ENCODE results near the gene ST6GALNAC1. TPM values are rescaled to one million over a fixed set of nuclear protein-coding genes. Genes with fewer than 3 reads are reported as not detected.

The ST6GALNAC1 gene
- total RNA-seq, 2 donors from 2014 or later, result 8.4 to 27.2 TPM

- intact Hi-C loops (cut with DNase I), result no loop called here
- Histone ChIP-seq H3K36me3 (no peaks in the 10 kb centered on the region), H3K27ac (no peak overlapping the region), H3K27me3 (replicated peaks; ENCODE audit: insufficient read depth) (no peaks in the 10 kb centered on the region), H3K9me3 (no peaks in the 10 kb centered on the region), H3K4me3 (no peak overlapping the region), H3K4me1 (replicated peaks) (peaks cover 3% of the 10 kb centered on the region)
- TF ChIP-seq POLR2AphosphoS5 (IDR thresholded peaks at IDR 0.05), result no peak
- TF ChIP-seq, protein P1, sequence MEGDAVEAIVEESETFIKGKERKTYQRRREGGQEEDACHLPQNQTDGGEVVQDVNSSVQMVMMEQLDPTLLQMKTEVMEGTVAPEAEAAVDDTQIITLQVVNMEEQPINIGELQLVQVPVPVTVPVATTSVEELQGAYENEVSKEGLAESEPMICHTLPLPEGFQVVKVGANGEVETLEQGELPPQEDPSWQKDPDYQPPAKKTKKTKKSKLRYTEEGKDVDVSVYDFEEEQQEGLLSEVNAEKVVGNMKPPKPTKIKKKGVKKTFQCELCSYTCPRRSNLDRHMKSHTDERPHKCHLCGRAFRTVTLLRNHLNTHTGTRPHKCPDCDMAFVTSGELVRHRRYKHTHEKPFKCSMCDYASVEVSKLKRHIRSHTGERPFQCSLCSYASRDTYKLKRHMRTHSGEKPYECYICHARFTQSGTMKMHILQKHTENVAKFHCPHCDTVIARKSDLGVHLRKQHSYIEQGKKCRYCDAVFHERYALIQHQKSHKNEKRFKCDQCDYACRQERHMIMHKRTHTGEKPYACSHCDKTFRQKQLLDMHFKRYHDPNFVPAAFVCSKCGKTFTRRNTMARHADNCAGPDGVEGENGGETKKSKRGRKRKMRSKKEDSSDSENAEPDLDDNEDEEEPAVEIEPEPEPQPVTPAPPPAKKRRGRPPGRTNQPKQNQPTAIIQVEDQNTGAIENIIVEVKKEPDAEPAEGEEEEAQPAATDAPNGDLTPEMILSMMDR (IDR thresholded peaks at IDR 0.05), result no peak
- 85% methylated on average over 8 of the region's 8 CpGs for WGBS
- DNase-seq (ENCODE audit: low spot score), result no peak
Observed at GRCh38 chr17:76657505-76658241, 14.1 kb upstream of the ST6GALNAC1 start.

GRCh38 chr17:76654408-76654807, 10.9 kb upstream of the ST6GALNAC1 start:
- no peaks in the 10 kb centered on the region for H3K4me1 ChIP-seq (replicated peaks)
- H3K9me3 ChIP-seq, result no peaks in the 10 kb centered on the region
- intact Hi-C loops (cut with DNase I), result no loop called here
- H3K36me3 ChIP-seq, result no peaks in the 10 kb centered on the region
- no peak for DNase-seq (ENCODE audit: low spot score)
- TF ChIP-seq POLR2A (IDR thresholded peaks at IDR 0.05) (no peak), POLR2AphosphoS5 (IDR thresholded peaks at IDR 0.05) (no peak)
- TF ChIP-seq, protein P1 (IDR thresholded peaks at IDR 0.05), result no peak
- no peak overlapping the region for H3K4me3 ChIP-seq
- no peaks in the 10 kb centered on the region for H3K27me3 ChIP-seq (replicated peaks; ENCODE audit: insufficient read depth)
- H3K27ac ChIP-seq, result no peak overlapping the region
- 91% methylated on average over 1 of the region's 1 CpG for WGBS

GRCh38 chr17:76650504-76650903, 6.9 kb upstream of the ST6GALNAC1 start:
- intact Hi-C loops (cut with DNase I), result no loop called here
- no peaks in the 10 kb centered on the region for H3K9me3 ChIP-seq

GRCh38 chr17:76646712-76647111, 3.2 kb upstream of the ST6GALNAC1 start:
- peaks cover 6% of the 10 kb centered on the region for H3K4me1 ChIP-seq (replicated peaks)
- WGBS, result 94% methylated on average over 1 of the region's 1 CpG
- H3K27ac ChIP-seq, result no peak overlapping the region
- DNase-seq (ENCODE audit: low spot score), result no peak
- TF ChIP-seq POLR2AphosphoS5 (IDR thresholded peaks at IDR 0.05) (no peak), POLR2A (IDR thresholded peaks at IDR 0.05) (no peak)
- TF ChIP-seq, protein P1 (IDR thresholded peaks at IDR 0.05), result no peak
- intact Hi-C loops (cut with DNase I), result no loop called here
- no peaks in the 10 kb centered on the region for H3K27me3 ChIP-seq (replicated peaks; ENCODE audit: insufficient read depth)
- no peaks in the 10 kb centered on the region for H3K36me3 ChIP-seq
- no peaks in the 10 kb centered on the region for H3K9me3 ChIP-seq
- H3K4me3 ChIP-seq, result no peak overlapping the region

More at GRCh38 chr17:76650504-76650903, 6.9 kb upstream of the ST6GALNAC1 start:
- DNase-seq (ENCODE audit: low spot score), result no peak
- no peak overlapping the region for H3K4me3 ChIP-seq
- H3K27me3 ChIP-seq (replicated peaks; ENCODE audit: insufficient read depth), result no peaks in the 10 kb centered on the region
- 86% methylated on average over 5 of the region's 5 CpGs for WGBS
- H3K4me1 ChIP-seq (replicated peaks), result no peaks in the 10 kb centered on the region
- no peaks in the 10 kb centered on the region for H3K36me3 ChIP-seq
- no peak overlapping the region for H3K27ac ChIP-seq
- TF ChIP-seq POLR2A (IDR thresholded peaks at IDR 0.05) (no peak), POLR2AphosphoS5 (IDR thresholded peaks at IDR 0.05) (no peak)
- TF ChIP-seq, protein P1 (IDR thresholded peaks at IDR 0.05), result no peak

DNA sequence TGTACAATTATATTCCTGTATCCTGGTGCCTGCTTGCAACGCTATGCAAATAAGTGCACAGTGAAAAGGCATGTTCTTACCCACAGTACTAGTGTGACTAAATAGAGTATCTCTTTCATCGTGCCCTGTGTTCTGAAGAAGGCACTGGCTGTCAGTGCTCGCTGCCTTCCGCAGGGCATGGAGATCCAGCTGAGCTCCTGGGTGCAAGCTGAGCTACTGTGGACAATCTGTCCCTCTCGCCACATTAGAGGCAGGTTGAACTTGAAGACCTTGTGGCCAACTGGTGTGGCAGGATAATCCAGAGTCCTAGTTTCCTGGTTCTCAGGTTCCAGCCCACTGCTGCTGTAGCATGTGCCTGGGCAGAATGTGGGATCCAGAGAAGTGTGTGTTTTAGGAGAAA, 1.9 kb upstream of the ST6GALNAC1 start:
- DNase-seq (ENCODE audit: low spot score), result no peak
- H3K27ac ChIP-seq, result peak overlapping the region in 1 of 2 donors; percentile 1
- H3K36me3 ChIP-seq, result no peaks in the 10 kb centered on the region

More for the DNA sequence above, 1.9 kb upstream of the ST6GALNAC1 start:
- Histone ChIP-seq H3K9me3 (no peaks in the 10 kb centered on the region), H3K4me3 (no peak overlapping the region), H3K27me3 (replicated peaks; ENCODE audit: insufficient read depth) (no peaks in the 10 kb centered on the region), H3K4me1 (replicated peaks) (peaks cover 6% of the 10 kb centered on the region)
- intact Hi-C loops (cut with DNase I), result no loop called here
- 41% methylated on average over 5 of the region's 5 CpGs for WGBS
- TF ChIP-seq, protein P1 (IDR thresholded peaks at IDR 0.05), result no peak
- TF ChIP-seq POLR2A (IDR thresholded peaks at IDR 0.05) (no peak), POLR2AphosphoS5 (IDR thresholded peaks at IDR 0.05) (peak; percentile 8)

All from prostate gland (tissue), 2 donors.